ENCODE measurements around the gene SLC6A11. TPM values are rescaled to one million over a fixed set of nuclear protein-coding genes. Genes with fewer than 3 reads are reported as not detected.

The SLC6A11 gene
- total and polyA plus RNA-seq, 2 donors (not counting 1 experiment from before 2014, with no cell fraction given): not detected

GRCh38 chr3:10892622-10893021, 76.6 kb downstream of the SLC6A11 start:
- Histone ChIP-seq H3K27ac (ENCODE audit: low read length in 2 of 2) (no peak overlapping the region), H3K4me2 (replicated peaks; ENCODE audit: low read depth, low read length, poor library complexity, severe bottlenecking) (no peak overlapping the region), H4K20me1 (ENCODE audit: control insufficient read depth, insufficient read depth, low read length, poor library complexity, severe bottlenecking) (no peaks in the 10 kb centered on the region), H2AFZ (ENCODE audit: insufficient read depth, low read depth, low read length, poor library complexity, severe bottlenecking) (no peak overlapping the region), H3K27me3 (replicated peaks in 1 of 4; ENCODE audit: control extremely low read depth in 1 of 4, control insufficient read depth in 3 of 4, insufficient read depth in 4 of 4, low read length in 3 of 4) (no peaks in the 10 kb centered on the region), H3K9me3 (ENCODE audit: control extremely low read depth in 1 of 3, control insufficient read depth in 2 of 3, insufficient read depth in 1 of 3, low read length in 2 of 3) (peaks cover 0 to 20% (median 16%) of the 10 kb centered on the region in 3 donors), H3K4me1 (ENCODE audit: control insufficient read depth in 2 of 2, insufficient read depth in 2 of 2, low read length in 2 of 2) (no peaks in the 10 kb centered on the region), H3K9ac (ENCODE audit: low read length) (no peak overlapping the region), H3K79me2 (ENCODE audit: control insufficient read depth, insufficient read depth, low read length) (no peaks in the 10 kb centered on the region), H3K4me3 (ENCODE audit: control extremely low read depth in 1 of 5, extremely low read depth in 1 of 5, insufficient read depth in 1 of 5, low read depth in 2 of 5, low read length in 4 of 5) (no peak overlapping the region), H3K36me3 (replicated peaks in 1 of 2; ENCODE audit: control extremely low read depth in 1 of 2, control insufficient read depth in 1 of 2, extremely low read depth in 1 of 2, insufficient read depth in 2 of 2, low read length in 1 of 2) (no peaks in the 10 kb centered on the region)
- CTCF ChIA-PET: interaction anchor here (0.7 kb wide), 1 partner anchor 48 kb away, joined by 4 read pairs; no protein-coding TSS in a partner anchor
- intact Hi-C loops (cut with micrococcal nuclease): no loop called here
- H3K9me3 Mint-ChIP-seq (ENCODE audit: insufficient read depth): peaks cover 17% of the 10 kb centered on the region
- H3K27ac Mint-ChIP-seq: no peak overlapping the region
- H3K4me1 Mint-ChIP-seq: no peaks in the 10 kb centered on the region
- ATAC-seq (ENCODE audit: low read depth) (no peak), DNase-seq (no peak)
- H3K4me3 Mint-ChIP-seq: no peak overlapping the region
- no CpG with 5 or more reads among the region's 5 CpGs for WGBS (ENCODE audit: insufficient coverage)
- H3K27me3 Mint-ChIP-seq: peaks cover 24% of the 10 kb centered on the region
- POLR2A ChIA-PET: no interaction called here
- TF ChIP-seq CTCF (IDR thresholded peaks at IDR 0.05) (no peak), EZH2 (IDR thresholded peaks at IDR 0.05; ENCODE audit: borderline replicate concordance, insufficient read depth, low read depth, low read length, poor library complexity, severe bottlenecking) (no peak)

GRCh38 chr3:10901296-10901945, 85.4 kb downstream of the SLC6A11 start:
- 85% methylated on average over 10 of the region's 13 CpGs for WGBS (ENCODE audit: insufficient coverage)
- Histone ChIP-seq H3K9me3 (ENCODE audit: control extremely low read depth in 1 of 3, control insufficient read depth in 2 of 3, insufficient read depth in 1 of 3, low read length in 2 of 3) (peaks cover 3 to 9% (median 9%) of the 10 kb centered on the region in 3 donors), H4K20me1 (ENCODE audit: control insufficient read depth, insufficient read depth, low read length, poor library complexity, severe bottlenecking) (no peaks in the 10 kb centered on the region), H3K27me3 (replicated peaks in 1 of 4; ENCODE audit: control extremely low read depth in 1 of 4, control insufficient read depth in 3 of 4, insufficient read depth in 4 of 4, low read length in 3 of 4) (no peaks in the 10 kb centered on the region), H3K79me2 (ENCODE audit: control insufficient read depth, insufficient read depth, low read length) (no peaks in the 10 kb centered on the region), H3K4me3 (ENCODE audit: control extremely low read depth in 1 of 5, extremely low read depth in 1 of 5, insufficient read depth in 1 of 5, low read depth in 2 of 5, low read length in 4 of 5) (no peak overlapping the region), H3K4me1 (ENCODE audit: control insufficient read depth in 2 of 2, insufficient read depth in 2 of 2, low read length in 2 of 2) (no peaks in the 10 kb centered on the region), H3K36me3 (replicated peaks in 1 of 2; ENCODE audit: control extremely low read depth in 1 of 2, control insufficient read depth in 1 of 2, extremely low read depth in 1 of 2, insufficient read depth in 2 of 2, low read length in 1 of 2) (no peaks in the 10 kb centered on the region), H3K9ac (ENCODE audit: low read length) (no peak overlapping the region), H2AFZ (ENCODE audit: insufficient read depth, low read depth, low read length, poor library complexity, severe bottlenecking) (no peak overlapping the region), H3K27ac (ENCODE audit: low read length in 2 of 2) (no peak overlapping the region), H3K4me2 (replicated peaks; ENCODE audit: low read depth, low read length, poor library complexity, severe bottlenecking) (no peak overlapping the region)
- Mint-ChIP-seq H3K9me3 (ENCODE audit: insufficient read depth) (peaks cover 9% of the 10 kb centered on the region), H3K27me3 (peaks cover 16% of the 10 kb centered on the region), H3K4me3 (no peak overlapping the region), H3K27ac (no peak overlapping the region), H3K4me1 (no peaks in the 10 kb centered on the region)
- intact Hi-C loops (cut with micrococcal nuclease): no loop called here
- ChIA-PET POLR2A (no interaction called here), CTCF (no interaction called here)
- TF ChIP-seq CTCF (IDR thresholded peaks at IDR 0.05) (no peak), EZH2 (IDR thresholded peaks at IDR 0.05; ENCODE audit: borderline replicate concordance, insufficient read depth, low read depth, low read length, poor library complexity, severe bottlenecking) (no peak)
- ATAC-seq (ENCODE audit: low read depth): no peak
- DNase-seq: no peak

All from B cell (primary cell).